Measurements from ENCODE around the gene IFTAP. TPM values are rescaled to one million over a fixed set of nuclear protein-coding genes. Genes with fewer than 3 reads are reported as not detected.

Gene IFTAP
- total RNA-seq, 1 donor from 2014 or later, result 33.1 TPM

GRCh38 chr11:36600180-36600579 lies 5.9 kb downstream of the IFTAP start:
- TF ChIP-seq, protein P1, sequence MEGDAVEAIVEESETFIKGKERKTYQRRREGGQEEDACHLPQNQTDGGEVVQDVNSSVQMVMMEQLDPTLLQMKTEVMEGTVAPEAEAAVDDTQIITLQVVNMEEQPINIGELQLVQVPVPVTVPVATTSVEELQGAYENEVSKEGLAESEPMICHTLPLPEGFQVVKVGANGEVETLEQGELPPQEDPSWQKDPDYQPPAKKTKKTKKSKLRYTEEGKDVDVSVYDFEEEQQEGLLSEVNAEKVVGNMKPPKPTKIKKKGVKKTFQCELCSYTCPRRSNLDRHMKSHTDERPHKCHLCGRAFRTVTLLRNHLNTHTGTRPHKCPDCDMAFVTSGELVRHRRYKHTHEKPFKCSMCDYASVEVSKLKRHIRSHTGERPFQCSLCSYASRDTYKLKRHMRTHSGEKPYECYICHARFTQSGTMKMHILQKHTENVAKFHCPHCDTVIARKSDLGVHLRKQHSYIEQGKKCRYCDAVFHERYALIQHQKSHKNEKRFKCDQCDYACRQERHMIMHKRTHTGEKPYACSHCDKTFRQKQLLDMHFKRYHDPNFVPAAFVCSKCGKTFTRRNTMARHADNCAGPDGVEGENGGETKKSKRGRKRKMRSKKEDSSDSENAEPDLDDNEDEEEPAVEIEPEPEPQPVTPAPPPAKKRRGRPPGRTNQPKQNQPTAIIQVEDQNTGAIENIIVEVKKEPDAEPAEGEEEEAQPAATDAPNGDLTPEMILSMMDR (conservative IDR thresholded peaks at IDR 0.05), result no peak
- Mint-ChIP-seq H3K27me3 (no peaks in the 10 kb centered on the region), H3K36me3 (no peaks in the 10 kb centered on the region), H3K4me3 (no peak overlapping the region), H3K9me3 (no peaks in the 10 kb centered on the region), H3K27ac (no peak overlapping the region), H3K4me1 (ENCODE audit: unreplicated experiment) (no peaks in the 10 kb centered on the region)
- no peak for DNase-seq (ENCODE audit: extremely low spot score, unreplicated experiment)

DNA sequence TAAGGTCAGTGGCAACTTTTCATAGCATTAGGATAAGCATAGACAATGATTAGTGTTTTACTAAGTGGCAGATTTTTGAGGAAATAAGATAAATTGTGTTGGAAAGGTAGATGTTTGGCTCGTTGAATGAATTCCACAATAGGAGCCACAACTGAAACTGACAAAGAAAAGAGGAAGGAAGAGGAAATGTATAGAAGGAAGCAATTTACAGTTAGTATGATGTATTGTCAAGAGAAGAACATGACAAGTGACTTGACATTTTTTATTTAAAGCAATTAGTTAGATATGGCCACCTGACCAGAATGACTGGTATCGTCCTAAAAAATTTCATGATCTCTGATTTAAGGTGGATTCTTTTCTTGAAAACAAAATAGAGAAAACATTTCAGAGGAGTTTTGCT lies 6.9 kb downstream of the IFTAP start:
- DNase-seq (ENCODE audit: extremely low spot score, unreplicated experiment), result no peak
- Mint-ChIP-seq H3K27me3 (no peaks in the 10 kb centered on the region), H3K4me3 (no peak overlapping the region), H3K9me3 (no peaks in the 10 kb centered on the region), H3K4me1 (ENCODE audit: unreplicated experiment) (no peaks in the 10 kb centered on the region), H3K36me3 (no peaks in the 10 kb centered on the region), H3K27ac (no peak overlapping the region)
- TF ChIP-seq, protein P1 (conservative IDR thresholded peaks at IDR 0.05), result no peak

- Mint-ChIP-seq H3K27me3 (no peaks in the 10 kb centered on the region), H3K4me3 (no peak overlapping the region), H3K4me1 (ENCODE audit: unreplicated experiment) (no peaks in the 10 kb centered on the region), H3K36me3 (no peaks in the 10 kb centered on the region), H3K9me3 (no peaks in the 10 kb centered on the region), H3K27ac (no peak overlapping the region)
- TF ChIP-seq, protein P1 (conservative IDR thresholded peaks at IDR 0.05), result no peak
- no peak for DNase-seq (ENCODE audit: extremely low spot score, unreplicated experiment)
Measured at GRCh38 chr11:36602135-36602534, 7.8 kb downstream of the IFTAP start.

DNA sequence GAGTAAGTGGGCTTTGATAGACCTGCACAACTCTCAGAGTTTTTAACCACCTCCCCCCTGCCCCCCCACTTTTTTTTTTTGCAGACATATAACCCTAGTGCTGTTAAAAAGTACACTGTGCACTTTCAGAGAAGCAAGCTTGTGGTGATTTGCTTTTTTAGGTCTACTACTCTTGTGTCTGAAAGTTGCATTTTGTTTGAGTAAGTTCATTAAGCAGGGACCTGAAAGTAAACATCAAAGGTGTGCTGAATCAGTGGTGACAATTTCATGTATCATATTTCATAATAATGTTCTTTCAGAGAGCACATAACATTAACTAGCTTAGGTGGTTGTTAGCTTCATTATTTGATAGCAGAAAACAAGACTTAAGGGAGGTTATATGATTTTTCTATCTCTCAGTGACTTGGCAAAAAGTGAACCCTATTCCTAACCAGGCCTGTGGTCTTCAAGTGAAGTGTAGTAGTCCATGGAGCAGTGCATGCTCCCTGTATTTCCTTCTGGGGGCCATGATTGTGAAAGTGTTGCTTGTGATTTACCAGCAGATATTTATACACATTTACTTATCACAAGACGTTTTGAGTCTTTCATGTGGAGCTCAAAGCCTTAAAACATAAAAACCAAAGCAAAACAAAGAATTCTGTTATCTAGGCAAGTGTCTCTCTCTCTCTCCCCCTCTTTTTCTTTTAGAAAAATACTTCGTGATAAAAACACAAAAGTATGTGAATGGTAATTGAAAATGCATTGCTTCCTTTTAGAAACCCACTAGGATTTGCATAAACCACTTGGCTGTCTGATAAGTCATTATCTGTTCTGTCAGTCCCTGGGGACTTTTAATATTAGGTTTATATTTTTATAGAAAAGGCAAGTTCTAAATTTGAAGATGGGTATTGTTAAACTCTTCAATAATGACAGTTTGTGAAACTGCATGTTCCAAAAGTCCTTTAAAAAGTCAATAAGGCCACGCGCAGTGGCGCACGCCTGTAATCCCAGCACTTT lies 11.2 kb downstream of the IFTAP start:
- TF ChIP-seq, protein P1 (conservative IDR thresholded peaks at IDR 0.05), result no peak
- Mint-ChIP-seq H3K9me3 (no peaks in the 10 kb centered on the region), H3K4me3 (no peak overlapping the region), H3K4me1 (ENCODE audit: unreplicated experiment) (no peaks in the 10 kb centered on the region), H3K27ac (no peak overlapping the region), H3K36me3 (no peaks in the 10 kb centered on the region), H3K27me3 (no peaks in the 10 kb centered on the region)
- no peak for DNase-seq (ENCODE audit: extremely low spot score, unreplicated experiment)

DNA sequence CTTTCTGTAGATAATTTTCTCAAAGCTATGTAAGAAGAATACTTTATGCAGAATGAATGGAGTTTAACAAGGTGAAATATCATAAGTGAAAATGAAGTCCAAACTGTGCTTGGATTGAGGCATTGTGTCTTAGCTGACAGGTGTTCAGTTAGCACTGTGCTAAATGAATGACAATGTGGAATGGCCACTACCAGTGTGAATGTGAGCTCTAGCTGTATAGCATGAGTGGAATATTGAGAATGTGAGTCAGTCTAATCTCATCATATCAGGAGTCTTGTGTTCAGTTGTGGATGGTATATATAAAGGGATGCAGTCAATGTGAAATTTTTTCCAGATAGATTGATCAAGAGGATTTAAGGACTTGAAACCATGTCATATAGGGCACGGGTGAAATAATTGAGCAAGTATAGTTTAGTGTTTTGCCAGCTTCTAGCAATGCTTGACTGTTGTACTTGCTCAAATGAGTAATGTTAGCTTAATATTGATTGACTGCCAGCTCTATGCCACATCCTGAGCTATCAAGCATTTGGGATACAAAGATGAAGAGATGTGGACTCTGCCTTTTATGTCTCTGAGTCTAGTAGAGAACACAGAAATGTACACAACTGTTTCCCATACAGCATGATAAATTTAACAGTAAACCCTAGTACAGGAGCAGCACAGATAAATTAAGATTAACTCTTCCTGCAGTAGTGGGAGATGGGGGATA lies 14.3 kb downstream of the IFTAP start:
- Mint-ChIP-seq H3K36me3 (peaks cover 5% of the 10 kb centered on the region), H3K27ac (no peak overlapping the region), H3K4me1 (ENCODE audit: unreplicated experiment) (no peaks in the 10 kb centered on the region), H3K4me3 (no peak overlapping the region), H3K9me3 (no peaks in the 10 kb centered on the region), H3K27me3 (no peaks in the 10 kb centered on the region)
- no peak for DNase-seq (ENCODE audit: extremely low spot score, unreplicated experiment)
- TF ChIP-seq, protein P1 (conservative IDR thresholded peaks at IDR 0.05), result no peak

All from type B pancreatic cell (in vitro differentiated cells).